Neuronal stem cell (in vitro differentiated cells): ENCODE data around the gene CKB.

Experiments used
- DNase-seq: peaks from one replicate; pipeline ENCODE4 v3.0.0-alpha.2; 2013; ENCODE audit warnings: low spot score
- H2AFZ ChIP-seq: one replicate; pipeline ENCODE4 v1.6.1; 2013; ENCODE audit warnings: mild to moderate bottlenecking, low read length, inconsistent platforms
- H2AK5ac ChIP-seq: 2 replicates; pipeline ENCODE4 v1.6.1; 2013; ENCODE audit warnings: low read depth, mild to moderate bottlenecking, inconsistent platforms, low read length, moderate library complexity, mixed read lengths
- H2BK120ac ChIP-seq: 2 replicates; pipeline ENCODE4 v1.6.1; 2013; ENCODE audit warnings: low read depth, mild to moderate bottlenecking, inconsistent platforms, low read length, moderate library complexity, mixed read lengths
- H2BK12ac ChIP-seq: one replicate; pipeline ENCODE4 v1.6.1; 2013; ENCODE audit warnings: low read length, inconsistent platforms
- H2BK15ac ChIP-seq: 2 replicates; pipeline ENCODE4 v1.6.1; 2013; ENCODE audit warnings: mild to moderate bottlenecking, low read length, inconsistent platforms, mixed read lengths
- H2BK5ac ChIP-seq: one replicate; pipeline ENCODE4 v1.6.1; 2013; ENCODE audit warnings: inconsistent platforms, mild to moderate bottlenecking, low read length, moderate library complexity
- H3K14ac ChIP-seq: one replicate; pipeline ENCODE4 v1.6.1; 2013; ENCODE audit warnings: low read length, inconsistent platforms
- H3K18ac ChIP-seq: 2 replicates; pipeline ENCODE4 v1.6.1; 2013; ENCODE audit warnings: low read length, inconsistent platforms
- H3K23ac ChIP-seq: 2 replicates; pipeline ENCODE4 v1.6.1; 2013; ENCODE audit warnings: low read depth, mild to moderate bottlenecking, mixed read lengths, low read length, inconsistent platforms; ENCODE audit not compliant: poor library complexity
- H3K27ac ChIP-seq: replicated peaks from 3 replicates; pipeline ENCODE4 v1.5.1; 2013; ENCODE audit warnings: low read length, inconsistent platforms
- H3K27me3 ChIP-seq, 3 experiments: 2 replicates each; pipeline ENCODE4 v1.6.1; 2013; ENCODE audit warnings: low read length in 3 of 3, mild to moderate bottlenecking in 2 of 3, inconsistent platforms in 1 of 3, low read depth in 1 of 3, mixed read lengths in 1 of 3, moderate library complexity in 1 of 3; ENCODE audit not compliant: control insufficient read depth in 3 of 3, insufficient read depth in 3 of 3
- H3K36me3 ChIP-seq, 2 donors: replicated peaks in 1 of 2; 2 replicates each; pipeline ENCODE4 v1.6.1; 2013; ENCODE audit warnings: low read length in 2 of 2; ENCODE audit not compliant: control insufficient read depth in 2 of 2, insufficient read depth in 2 of 2
- H3K4ac ChIP-seq: 2 replicates; pipeline ENCODE4 v1.6.1; 2013; ENCODE audit warnings: inconsistent platforms, mild to moderate bottlenecking, low read length, moderate library complexity
- H3K4me1 ChIP-seq, 2 donors: 1 replicate in 1 of 2; 2 replicates in 1 of 2; pipeline ENCODE4 v1.6.1; 2013; ENCODE audit warnings: low read length in 2 of 2, low read depth in 1 of 2; ENCODE audit not compliant: control insufficient read depth in 2 of 2, insufficient read depth in 1 of 2
- H3K4me2 ChIP-seq: one replicate; pipeline ENCODE4 v1.6.1; 2013; ENCODE audit warnings: mild to moderate bottlenecking, low read length, inconsistent platforms; ENCODE audit not compliant: insufficient read depth, poor library complexity, severe bottlenecking
- H3K4me3 ChIP-seq, 2 donors: 2 replicates each; pipeline ENCODE4 v1.5.1; 2013; ENCODE audit warnings: low read length in 2 of 2, mild to moderate bottlenecking in 2 of 2, inconsistent platforms in 1 of 2, moderate library complexity in 1 of 2
- H3K79me1 ChIP-seq: one replicate; pipeline ENCODE4 v1.6.1; 2013; ENCODE audit warnings: low read depth, mild to moderate bottlenecking, inconsistent platforms, low read length, moderate library complexity
- H3K9ac ChIP-seq: one replicate; pipeline ENCODE4 v1.6.1; 2013; ENCODE audit warnings: mild to moderate bottlenecking, low read depth, low read length, inconsistent platforms; ENCODE audit not compliant: poor library complexity
- H3K9me3 ChIP-seq, 2 donors: replicated peaks in 1 of 2; 2 replicates each; pipeline versions ENCODE3 to v1.6.1; 2013; ENCODE audit warnings: low read length in 2 of 2, mild to moderate bottlenecking in 2 of 2, inconsistent platforms in 1 of 2, low read depth in 1 of 2, mixed read lengths in 1 of 2, moderate library complexity in 1 of 2; ENCODE audit not compliant: control insufficient read depth in 2 of 2, insufficient read depth in 1 of 2
- H4K8ac ChIP-seq: one replicate; pipeline ENCODE4 v1.6.1; 2013; ENCODE audit warnings: low read depth, mild to moderate bottlenecking, inconsistent platforms, low read length, moderate library complexity
- H4K91ac ChIP-seq: one replicate; pipeline ENCODE4 v1.6.1; 2013; ENCODE audit warnings: low read length, low read depth, mild to moderate bottlenecking, inconsistent platforms; ENCODE audit not compliant: poor library complexity
- WGBS, 2 donors: extraction: QIAGEN DNeasy Blood & Tissue Kit; methylation state at CpG; one replicate each; pipeline ENCODE4 v1.1.7; 2013; ENCODE audit warnings: missing lambda C conversion rate in 2 of 2, mixed read lengths in 1 of 2; ENCODE audit not compliant: insufficient read length in 2 of 2, insufficient replicate concordance in 1 of 2; ENCODE audit errors: extremely low coverage in 2 of 2; 5-methylcytosine and 5-hydroxymethylcytosine counted together

The CKB gene

GRCh38 chr14:103501921-103502669, 20.5 kb downstream of the CKB start:
- H3K27me3 ChIP-seq, result peaks cover 0 to 2% (median 0%) of the 10 kb centered on the region in 3 experiments
- no peak overlapping the region for H2BK12ac ChIP-seq
- no peak overlapping the region for H4K8ac ChIP-seq
- no peak overlapping the region for H2BK15ac ChIP-seq
- peak overlapping the region; percentile 22 for H3K9ac ChIP-seq
- H3K4me3 ChIP-seq, result no peak overlapping the region
- H2AFZ ChIP-seq, result no peak overlapping the region
- no peak overlapping the region for H3K27ac ChIP-seq
- peaks cover 41 to 91% of the 10 kb centered on the region in 2 donors for H3K36me3 ChIP-seq
- no peak overlapping the region for H3K4ac ChIP-seq
- no peak overlapping the region for H2BK5ac ChIP-seq
- H2AK5ac ChIP-seq, result no peak overlapping the region
- no peak overlapping the region for H3K18ac ChIP-seq
- no CpG with 5 or more reads among the region's 9 CpGs for WGBS, 2 donors
- no peak overlapping the region for H4K91ac ChIP-seq
- no peaks in the 10 kb centered on the region for H3K9me3 ChIP-seq
- H3K14ac ChIP-seq, result no peak overlapping the region
- H3K4me2 ChIP-seq, result no peak overlapping the region
- H3K4me1 ChIP-seq, result peaks cover 0 to 7% of the 10 kb centered on the region in 2 donors
- H3K23ac ChIP-seq, result no peak overlapping the region
- H2BK120ac ChIP-seq, result no peak overlapping the region
- no peak for DNase-seq
- peaks cover 5% of the 10 kb centered on the region for H3K79me1 ChIP-seq

GRCh38 chr14:103501041-103501870, 21.4 kb downstream of the CKB start:
- no CpG with 5 or more reads among the region's 11 CpGs for WGBS, 2 donors
- no peak for DNase-seq
- H3K4me2 ChIP-seq, result no peak overlapping the region
- H2AK5ac ChIP-seq, result no peak overlapping the region
- H3K4me1 ChIP-seq, result peaks cover 0 to 7% of the 10 kb centered on the region in 2 donors
- no peak overlapping the region for H3K14ac ChIP-seq
- H3K23ac ChIP-seq, result no peak overlapping the region
- H2BK15ac ChIP-seq, result no peak overlapping the region
- peak overlapping the region; percentile 27 for H3K9ac ChIP-seq
- H3K79me1 ChIP-seq, result peaks cover 5% of the 10 kb centered on the region
- no peak overlapping the region for H2BK120ac ChIP-seq
- H3K27me3 ChIP-seq, result peaks cover 0 to 2% (median 0%) of the 10 kb centered on the region in 3 experiments
- H2BK12ac ChIP-seq, result no peak overlapping the region
- no peak overlapping the region for H3K18ac ChIP-seq
- no peaks in the 10 kb centered on the region for H3K9me3 ChIP-seq
- H3K4ac ChIP-seq, result no peak overlapping the region
- no peak overlapping the region for H4K91ac ChIP-seq
- no peak overlapping the region for H2BK5ac ChIP-seq
- H3K4me3 ChIP-seq, result no peak overlapping the region
- H2AFZ ChIP-seq, result no peak overlapping the region
- peaks cover 41 to 91% of the 10 kb centered on the region in 2 donors for H3K36me3 ChIP-seq
- H4K8ac ChIP-seq, result no peak overlapping the region
- H3K27ac ChIP-seq, result no peak overlapping the region

GRCh38 chr14:103500148-103500990, 22.3 kb downstream of the CKB start:
- H3K9ac ChIP-seq, result no peak overlapping the region
- peak; percentile 82 for DNase-seq
- no peak overlapping the region for H3K4me2 ChIP-seq

More at GRCh38 chr14:103500148-103500990, 22.3 kb downstream of the CKB start:
- Histone ChIP-seq H2BK12ac (no peak overlapping the region), H3K23ac (no peak overlapping the region), H2BK15ac (no peak overlapping the region), H2BK5ac (no peak overlapping the region), H3K79me1 (peaks cover 5% of the 10 kb centered on the region), H4K91ac (no peak overlapping the region), H3K4ac (no peak overlapping the region), H3K9me3 (no peaks in the 10 kb centered on the region), H3K18ac (no peak overlapping the region), H2BK120ac (no peak overlapping the region), H3K4me3 (no peak overlapping the region), H3K36me3 (peaks cover 44 to 93% of the 10 kb centered on the region in 2 donors), H3K27me3 (peaks cover 0 to 2% (median 0%) of the 10 kb centered on the region in 3 experiments), H3K27ac (no peak overlapping the region), H4K8ac (no peak overlapping the region), H3K4me1 (peaks cover 0 to 7% of the 10 kb centered on the region in 2 donors), H3K14ac (no peak overlapping the region), H2AFZ (no peak overlapping the region), H2AK5ac (no peak overlapping the region)
- WGBS, 2 donors, result no CpG with 5 or more reads among the region's 17 CpGs
